HG03159 (cell line): ENCODE measurements around the gene DIRAS1.
"Not testable (repeated sequence)": the region's sequence is repeated elsewhere in the genome, so short reads cannot be mapped to it uniquely, and the experiment has no call there.

Source experiments
- ATAC-seq: cut with Tn5 transposase; IDR thresholded peaks from one replicate; pipeline ENCODE4 v1.9.1; 2021; ENCODE audit warnings: mild to moderate bottlenecking, moderate library complexity; ENCODE audit not compliant: unreplicated experiment

DIRAS1 gene

DNA sequence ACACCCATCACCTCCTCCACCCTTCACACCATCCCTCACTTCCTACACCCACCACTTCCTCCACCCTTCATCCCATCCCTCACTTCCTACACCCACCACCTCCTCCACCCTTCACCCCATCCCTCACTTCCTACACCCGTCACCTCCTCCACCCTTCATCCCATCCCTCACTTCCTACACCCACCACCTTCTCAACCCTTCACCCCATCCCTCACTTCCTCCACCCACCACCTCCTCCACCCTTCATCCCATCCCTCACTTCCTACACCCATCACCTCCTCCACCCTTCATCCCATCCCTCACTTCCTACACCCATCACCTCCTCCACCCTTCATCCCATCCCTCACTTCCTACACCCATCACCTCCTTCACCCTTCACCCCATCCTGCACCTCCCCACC lies 7.1 kb downstream of the DIRAS1 start:
- ATAC-seq = not testable (repeated sequence)

DNA sequence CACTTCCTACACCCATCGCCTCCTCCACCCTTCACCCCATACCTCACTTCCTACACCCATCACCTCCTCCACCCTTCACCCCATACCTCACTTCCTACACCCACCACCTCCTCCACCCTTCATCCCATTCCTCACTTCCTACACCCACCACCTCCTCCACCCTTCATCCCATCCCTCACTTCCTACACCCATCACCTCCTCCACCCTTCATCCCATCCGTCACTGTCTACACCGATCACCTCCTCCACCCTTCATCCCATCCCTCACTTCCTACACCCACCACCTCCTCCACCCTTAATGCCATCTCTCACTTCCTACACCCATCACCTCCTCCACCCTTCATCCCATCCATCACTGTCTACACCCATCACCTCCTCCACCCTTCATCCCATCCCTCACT lies 8.0 kb downstream of the DIRAS1 start:
- ATAC-seq = not testable (repeated sequence)

- no peak for ATAC-seq
Measured at GRCh38 chr19:2711875-2712205, 9.3 kb downstream of the DIRAS1 start.

DNA sequence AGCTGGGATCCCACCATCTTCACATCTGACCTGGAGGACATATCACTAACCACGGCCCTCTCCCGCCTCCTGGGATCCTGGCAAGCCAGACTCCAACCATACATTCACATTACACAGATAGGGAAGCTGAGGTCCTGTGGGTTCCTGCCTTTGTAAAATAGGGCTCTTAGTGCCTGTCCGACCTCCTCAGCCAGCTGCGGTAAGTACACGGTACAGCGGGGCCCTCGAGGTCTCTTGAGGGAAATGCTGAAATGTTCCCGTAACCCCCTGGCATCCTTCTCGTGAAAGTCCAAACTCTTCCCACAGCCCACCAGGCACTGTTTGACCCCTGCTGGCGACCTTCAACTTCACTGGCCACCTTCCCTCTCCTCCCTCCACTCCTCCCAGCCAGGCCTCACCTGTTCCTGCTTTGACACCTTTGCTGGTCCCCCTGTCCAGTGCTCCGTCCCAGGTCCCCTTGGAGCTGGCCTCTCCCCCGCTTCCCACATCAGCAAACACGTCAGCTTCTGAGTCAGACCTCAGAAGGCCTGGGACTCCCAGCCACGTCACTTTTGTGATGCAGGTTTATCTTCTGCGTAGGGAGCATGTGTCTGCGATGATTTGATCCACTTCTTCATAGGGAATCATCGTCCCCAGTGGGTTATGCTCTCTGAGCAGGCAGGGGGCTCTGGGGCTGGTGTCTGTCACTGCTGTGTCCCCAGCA lies 9.8 kb downstream of the DIRAS1 start:
- ATAC-seq = no peak

DNA sequence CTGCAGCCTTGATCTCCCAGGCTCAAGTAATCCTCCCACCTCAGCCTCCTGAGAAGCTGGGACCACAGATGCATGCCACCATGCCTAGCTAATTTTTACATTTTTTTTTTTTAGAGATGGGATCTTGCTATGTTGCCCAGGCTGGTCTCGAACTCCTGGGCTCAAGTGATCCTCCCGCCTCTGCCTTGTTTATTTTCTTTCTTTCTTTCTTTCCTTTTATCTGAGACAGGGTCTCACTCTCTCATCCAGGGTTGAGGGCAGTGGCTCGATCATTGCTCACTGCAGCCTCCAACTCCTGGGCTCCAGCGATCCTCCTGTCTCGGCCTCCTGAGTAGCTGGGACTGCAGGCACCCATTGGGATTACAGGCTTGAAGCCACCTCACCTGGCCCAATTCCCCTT lies 14.9 kb downstream of the DIRAS1 start:
- ATAC-seq = no peak

- ATAC-seq = no peak
Measured at GRCh38 chr19:2703691-2704216, 17.4 kb downstream of the DIRAS1 start.

DNA sequence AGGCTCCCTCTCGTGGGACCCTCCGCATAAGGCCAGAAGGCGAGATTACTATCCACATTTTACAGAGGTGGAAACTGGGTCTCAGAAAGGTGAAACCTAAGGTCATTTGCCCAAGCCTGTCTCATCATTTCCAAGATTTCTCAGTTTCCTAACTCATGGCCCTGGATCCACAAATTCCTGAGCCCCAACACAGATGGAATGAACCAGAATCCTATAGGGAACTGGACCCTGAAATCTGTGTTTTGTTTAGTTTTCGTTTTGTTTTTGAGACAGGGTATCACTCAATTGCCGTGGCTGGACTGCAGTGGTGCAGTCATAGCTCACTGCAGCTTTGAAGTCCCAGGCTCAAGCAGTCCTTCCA lies 18.1 kb downstream of the DIRAS1 start:
- ATAC-seq = no peak

GRCh38 chr19:2702170-2703076 lies 18.7 kb downstream of the DIRAS1 start, which contains the start of gene GNG7:
TSS of gene GNG7 (minus strand) at chr19:2702694. CDS start at chr19:2520688, 182,006 bp downstream.
- peak; percentile 75 for ATAC-seq

DNA sequence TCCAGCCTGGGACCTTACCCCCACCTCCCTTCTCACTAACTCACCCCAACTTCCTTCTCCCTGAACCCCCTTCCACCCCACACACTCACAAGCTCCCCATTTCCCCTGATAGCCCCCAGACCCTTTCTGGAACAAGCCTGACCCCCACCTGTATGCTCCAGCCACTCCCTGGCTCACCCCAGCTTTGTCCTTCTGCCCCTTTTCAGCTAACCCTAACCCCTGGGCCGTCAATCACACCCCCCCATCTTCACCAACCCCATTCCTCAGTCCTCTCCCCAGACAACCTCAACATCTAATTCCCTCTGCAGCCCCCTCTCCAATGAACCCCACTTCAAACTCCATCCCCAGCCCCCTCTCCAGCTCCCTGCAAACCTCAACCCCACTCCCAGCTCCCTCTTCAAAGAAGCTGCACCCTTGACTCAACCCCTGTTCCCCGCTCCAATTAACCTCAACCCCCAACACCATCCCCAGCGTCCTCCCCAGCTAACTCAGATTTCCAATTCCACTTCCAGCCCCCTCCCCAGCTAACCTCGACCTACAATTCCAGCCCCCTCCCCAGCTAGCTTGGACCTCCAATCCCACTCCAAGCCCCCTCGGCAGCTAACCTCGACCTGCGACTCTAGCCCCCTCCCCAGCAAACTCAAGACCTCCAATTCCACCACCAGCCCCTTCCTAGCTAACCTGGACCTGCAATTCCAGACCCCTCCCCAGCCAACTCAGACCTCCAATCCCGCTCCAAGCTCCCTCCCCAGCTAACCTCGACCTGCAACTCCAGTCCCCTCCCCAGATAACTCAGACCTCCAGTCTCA lies 19.6 kb downstream of the DIRAS1 start:
- ATAC-seq = no peak

DNA sequence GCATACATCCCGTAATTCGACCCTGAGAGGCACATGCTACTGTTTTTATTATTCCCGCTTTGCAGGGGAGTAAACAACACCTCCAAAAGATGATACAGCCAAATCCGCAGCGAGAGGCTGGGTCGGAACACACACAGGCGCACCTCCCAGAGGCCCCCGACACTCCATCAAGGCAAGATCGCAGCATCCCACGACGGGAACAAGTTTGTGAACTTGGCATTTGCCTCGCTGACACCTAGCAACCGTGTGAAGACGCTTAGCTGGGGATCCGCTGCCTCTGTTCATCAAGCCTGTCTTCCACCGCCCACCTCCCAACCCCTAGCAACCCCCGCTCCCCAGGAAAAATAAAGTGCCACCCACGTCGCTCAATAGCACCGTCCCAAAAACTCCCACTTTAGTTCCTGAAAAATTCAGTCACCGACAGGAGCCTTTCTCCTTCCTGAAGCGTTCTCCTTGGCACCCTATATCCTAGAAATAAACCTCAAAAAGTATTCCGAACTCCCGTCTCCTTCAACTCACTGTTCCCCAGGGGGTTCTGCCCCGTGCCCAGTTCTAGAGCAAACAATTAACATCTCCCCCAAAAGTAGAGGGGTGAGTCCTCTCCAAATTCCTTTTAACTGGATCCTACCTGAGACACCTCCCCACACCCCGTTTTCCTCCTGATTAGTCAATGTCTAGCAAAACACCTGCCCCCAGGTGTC lies 20.4 kb downstream of the DIRAS1 start:
- no peak for ATAC-seq

DNA sequence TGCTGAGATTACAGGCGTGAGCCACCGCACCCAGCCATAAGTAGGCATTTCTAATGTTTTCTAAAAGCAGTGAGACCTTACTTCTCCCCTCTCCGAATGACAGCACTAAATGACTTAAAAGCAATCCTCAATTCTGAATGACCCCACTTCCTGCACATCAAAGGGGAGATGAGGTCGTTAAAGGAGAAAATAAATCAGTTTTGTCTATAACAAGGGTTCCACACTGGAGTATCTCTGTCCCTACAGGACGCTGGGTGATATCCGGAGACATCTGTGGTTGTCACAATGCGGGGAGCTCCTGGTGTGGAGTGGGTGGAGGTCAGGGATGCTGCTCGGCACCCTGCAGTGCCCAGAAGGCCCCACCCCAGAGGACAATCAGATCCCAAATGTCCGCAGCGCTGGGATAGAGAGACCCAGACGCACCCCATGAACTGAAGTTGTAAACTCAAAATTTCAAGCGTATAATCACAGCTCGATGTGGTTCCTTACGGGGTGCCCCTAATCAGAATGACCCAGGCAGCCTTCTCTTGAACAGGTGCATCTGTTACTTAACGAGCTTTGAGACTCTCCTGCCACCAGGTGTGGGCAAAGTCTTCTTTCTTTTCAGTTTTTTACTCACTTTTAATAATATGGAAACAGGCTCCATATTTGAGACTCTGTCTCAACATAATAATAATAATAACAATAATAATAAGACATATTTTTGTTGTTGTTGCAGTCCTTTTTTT lies 21.6 kb downstream of the DIRAS1 start:
- no peak for ATAC-seq

GRCh38 chr19:2694196-2694595 lies 27.0 kb downstream of the DIRAS1 start:
- ATAC-seq = no peak

DNA sequence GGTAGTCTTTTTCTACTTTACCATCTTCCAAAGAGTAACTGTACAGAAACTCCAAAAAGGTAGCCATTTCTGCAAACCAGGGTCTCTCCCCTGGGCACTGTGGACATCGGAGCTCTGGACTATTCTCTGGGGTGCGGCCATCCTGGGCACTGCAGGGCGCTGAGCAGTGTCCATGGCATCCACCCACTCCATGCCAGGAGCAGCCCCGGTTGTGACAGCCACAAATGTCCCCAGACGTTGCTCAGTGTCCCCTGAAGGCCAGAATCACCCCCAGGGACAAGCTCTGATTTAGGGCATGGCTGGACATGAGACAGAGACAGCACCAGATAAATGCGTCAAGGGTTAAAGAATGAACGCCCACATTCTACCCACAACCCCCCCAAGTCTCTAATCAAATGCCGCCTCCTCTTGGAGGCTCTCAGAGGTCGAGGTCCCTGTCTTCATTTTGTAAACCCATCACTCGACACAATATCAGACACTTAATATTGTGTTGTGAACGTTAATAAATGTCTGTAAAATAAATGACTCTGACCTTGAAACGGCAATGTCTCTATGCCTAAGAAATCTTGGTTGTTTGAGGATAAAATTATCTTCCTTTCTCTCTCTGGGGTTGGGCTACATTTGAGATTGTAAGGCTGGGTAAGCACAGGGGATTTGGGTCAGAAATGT lies 27.5 kb downstream of the DIRAS1 start:
- ATAC-seq = no peak

GRCh38 chr19:2691951-2692350 lies 29.2 kb downstream of the DIRAS1 start:
- ATAC-seq = no peak

- ATAC-seq = no peak
Measured at GRCh38 chr19:2690856-2691255, 30.3 kb downstream of the DIRAS1 start.

GRCh38 chr19:2686360-2686759 lies 34.8 kb downstream of the DIRAS1 start:
- no peak for ATAC-seq

- no peak for ATAC-seq
Measured at GRCh38 chr19:2685204-2685704, 35.9 kb downstream of the DIRAS1 start.

DNA sequence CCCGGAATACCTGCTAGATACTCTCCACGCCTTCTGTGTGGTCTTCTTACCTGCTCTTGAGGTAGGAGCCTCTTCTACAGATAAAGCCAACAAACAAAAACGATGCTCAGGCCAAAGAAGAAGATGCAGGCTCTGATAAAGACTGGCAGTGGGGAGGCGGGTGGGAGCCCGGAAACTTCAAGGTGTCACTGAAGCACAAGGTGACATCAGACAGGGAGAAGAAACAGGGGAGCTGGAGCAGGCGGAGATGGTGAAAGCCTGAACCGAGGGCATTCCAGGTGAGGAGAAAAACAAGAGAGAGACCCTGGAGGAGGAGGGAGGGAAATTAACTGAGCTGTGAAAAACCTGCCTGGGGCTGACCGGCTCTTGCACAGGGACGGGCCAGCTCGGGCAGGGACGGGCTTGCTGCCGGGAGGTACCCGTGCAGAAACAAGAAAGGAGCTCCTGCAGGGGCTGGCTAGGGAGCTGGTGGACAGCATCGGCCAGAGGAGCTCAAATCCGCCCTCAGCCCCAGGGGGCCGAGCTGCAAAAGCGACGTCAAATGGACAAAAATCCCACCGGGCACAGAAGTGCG lies 37.7 kb downstream of the DIRAS1 start:
- ATAC-seq = no peak

- no peak for ATAC-seq
Measured at GRCh38 chr19:2680808-2681207, 40.4 kb downstream of the DIRAS1 start.
